Measurements from ENCODE around the gene PDE1C. TPM values are rescaled to one million over a fixed set of nuclear protein-coding genes. Genes with fewer than 3 reads are reported as not detected.

The PDE1C gene
- total and polyA plus RNA-seq, 2 of the 4 experiments (the other 2 are of a cell fraction) = 14.2 to 61.5 TPM

DNA sequence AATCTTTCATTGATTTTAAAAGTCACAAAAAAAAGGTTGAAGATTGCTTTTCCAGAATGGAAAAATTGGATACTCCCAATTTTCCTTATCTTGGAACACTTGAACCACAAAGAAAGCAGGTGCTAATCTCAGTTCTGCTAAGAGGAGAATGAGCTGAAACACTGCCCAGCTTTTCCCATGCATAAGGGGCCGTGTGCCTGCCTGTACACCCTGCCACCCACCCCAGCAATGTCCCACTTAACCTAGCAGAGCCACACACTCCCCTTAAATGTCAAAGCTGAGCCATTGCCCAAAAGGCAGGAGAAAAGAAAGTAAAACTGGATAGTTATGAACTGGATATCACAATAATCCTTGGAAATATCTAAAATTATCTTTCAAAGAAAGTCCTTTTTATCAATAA is 13.4 kb downstream of the PDE1C start:
- Histone ChIP-seq H3K56ac (ENCODE audit: extremely low read depth, insufficient read depth, low read length) (no peak overlapping the region), H3K9me3 (ENCODE audit: control insufficient read depth, insufficient read depth, low read length) (no peaks in the 10 kb centered on the region), H4K20me1 (ENCODE audit: insufficient read depth, low read length) (no peaks in the 10 kb centered on the region; the same call in 1 of the 2 replicates), H4K8ac (ENCODE audit: low read depth in 2 of 2, low read length in 2 of 2) (no peak overlapping the region), H3K36me3 (ENCODE audit: control insufficient read depth, insufficient read depth, low read length) (no peaks in the 10 kb centered on the region), H3K4me1 (ENCODE audit: control insufficient read depth, insufficient read depth, low read length) (peaks cover 12% of the 10 kb centered on the region), H3K9me1 (ENCODE audit: insufficient read depth, low read length) (no peaks in the 10 kb centered on the region), H2AFZ (replicated peaks; ENCODE audit: low read length, poor library complexity) (no peak overlapping the region), H3K27ac (ENCODE audit: insufficient read depth, low read length) (no peak overlapping the region), H3K4ac (ENCODE audit: low read depth, low read length) (no peak overlapping the region), H3K18ac (ENCODE audit: low read depth, low read length) (no peak overlapping the region), H3K79me1 (ENCODE audit: low read depth in 1 of 2, low read length in 2 of 2) (peaks cover 16 to 41% of the 10 kb centered on the region in 2 experiments), H3K23ac (ENCODE audit: low read depth, low read length) (no peak overlapping the region), H2AK9ac (replicated peaks; ENCODE audit: low read depth, low read length, poor library complexity) (no peak overlapping the region), H3K4me2 (ENCODE audit: low read depth, low read length) (no peak overlapping the region), H2BK5ac (ENCODE audit: low read depth, low read length, poor library complexity, severe bottlenecking) (no peak overlapping the region), H4K91ac (ENCODE audit: insufficient read depth, low read depth, low read length) (no peak overlapping the region), H2BK15ac (ENCODE audit: low read depth, low read length) (no peak overlapping the region), H2AK5ac (ENCODE audit: low read depth, low read length) (no peak overlapping the region), H2BK20ac (ENCODE audit: low read depth, low read length) (no peak overlapping the region), H2BK120ac (ENCODE audit: low read depth, low read length) (no peak overlapping the region), H3K9ac (ENCODE audit: low read depth, low read length) (no peak overlapping the region), H4K5ac (ENCODE audit: low read depth, low read length) (no peak overlapping the region), H3K14ac (replicated peaks; ENCODE audit: low read depth, low read length) (no peak overlapping the region), H3K4me3 (ENCODE audit: insufficient read depth, low read depth, low read length) (no peak overlapping the region), H3K27me3 (ENCODE audit: control insufficient read depth, insufficient read depth, low read length) (no peaks in the 10 kb centered on the region)
- BruUV-seq (replicated peaks) = no TSS peak
- TF ChIP-seq SMC3 (IDR thresholded peaks at IDR 0.05; ENCODE audit: low read depth, low read length) (no peak), POLR2A (IDR thresholded peaks at IDR 0.05; ENCODE audit: low read depth, low read length) (no peak), RCOR1 (IDR thresholded peaks at IDR 0.05; ENCODE audit: insufficient replicate concordance, low read length) (no peak), CEBPB (IDR thresholded peaks at IDR 0.05; ENCODE audit: low read depth, low read length) (no peak), RAD21 (IDR thresholded peaks at IDR 0.05; ENCODE audit: low read length) (no peak), BHLHE40 (IDR thresholded peaks at IDR 0.05; ENCODE audit: low read depth, low read length) (no peak), MAFK (IDR thresholded peaks at IDR 0.05; ENCODE audit: low read depth, low read length) (no peak), FOS (IDR thresholded peaks at IDR 0.05; ENCODE audit: low read depth, low read length) (no peak), MXI1 (IDR thresholded peaks at IDR 0.05; ENCODE audit: borderline replicate concordance, low read depth, low read length) (no peak)
- TF ChIP-seq, protein P1, sequence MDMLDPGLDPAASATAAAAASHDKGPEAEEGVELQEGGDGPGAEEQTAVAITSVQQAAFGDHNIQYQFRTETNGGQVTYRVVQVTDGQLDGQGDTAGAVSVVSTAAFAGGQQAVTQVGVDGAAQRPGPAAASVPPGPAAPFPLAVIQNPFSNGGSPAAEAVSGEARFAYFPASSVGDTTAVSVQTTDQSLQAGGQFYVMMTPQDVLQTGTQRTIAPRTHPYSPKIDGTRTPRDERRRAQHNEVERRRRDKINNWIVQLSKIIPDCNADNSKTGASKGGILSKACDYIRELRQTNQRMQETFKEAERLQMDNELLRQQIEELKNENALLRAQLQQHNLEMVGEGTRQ (IDR thresholded peaks at IDR 0.05; ENCODE audit: low read depth, low read length) = no peak
- TF ChIP-seq, protein P2, sequence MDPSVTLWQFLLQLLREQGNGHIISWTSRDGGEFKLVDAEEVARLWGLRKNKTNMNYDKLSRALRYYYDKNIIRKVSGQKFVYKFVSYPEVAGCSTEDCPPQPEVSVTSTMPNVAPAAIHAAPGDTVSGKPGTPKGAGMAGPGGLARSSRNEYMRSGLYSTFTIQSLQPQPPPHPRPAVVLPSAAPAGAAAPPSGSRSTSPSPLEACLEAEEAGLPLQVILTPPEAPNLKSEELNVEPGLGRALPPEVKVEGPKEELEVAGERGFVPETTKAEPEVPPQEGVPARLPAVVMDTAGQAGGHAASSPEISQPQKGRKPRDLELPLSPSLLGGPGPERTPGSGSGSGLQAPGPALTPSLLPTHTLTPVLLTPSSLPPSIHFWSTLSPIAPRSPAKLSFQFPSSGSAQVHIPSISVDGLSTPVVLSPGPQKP (IDR thresholded peaks at IDR 0.05; ENCODE audit: borderline replicate concordance, low read depth, low read length) = no peak
- TF ChIP-seq, protein P3, sequence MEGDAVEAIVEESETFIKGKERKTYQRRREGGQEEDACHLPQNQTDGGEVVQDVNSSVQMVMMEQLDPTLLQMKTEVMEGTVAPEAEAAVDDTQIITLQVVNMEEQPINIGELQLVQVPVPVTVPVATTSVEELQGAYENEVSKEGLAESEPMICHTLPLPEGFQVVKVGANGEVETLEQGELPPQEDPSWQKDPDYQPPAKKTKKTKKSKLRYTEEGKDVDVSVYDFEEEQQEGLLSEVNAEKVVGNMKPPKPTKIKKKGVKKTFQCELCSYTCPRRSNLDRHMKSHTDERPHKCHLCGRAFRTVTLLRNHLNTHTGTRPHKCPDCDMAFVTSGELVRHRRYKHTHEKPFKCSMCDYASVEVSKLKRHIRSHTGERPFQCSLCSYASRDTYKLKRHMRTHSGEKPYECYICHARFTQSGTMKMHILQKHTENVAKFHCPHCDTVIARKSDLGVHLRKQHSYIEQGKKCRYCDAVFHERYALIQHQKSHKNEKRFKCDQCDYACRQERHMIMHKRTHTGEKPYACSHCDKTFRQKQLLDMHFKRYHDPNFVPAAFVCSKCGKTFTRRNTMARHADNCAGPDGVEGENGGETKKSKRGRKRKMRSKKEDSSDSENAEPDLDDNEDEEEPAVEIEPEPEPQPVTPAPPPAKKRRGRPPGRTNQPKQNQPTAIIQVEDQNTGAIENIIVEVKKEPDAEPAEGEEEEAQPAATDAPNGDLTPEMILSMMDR (conservative IDR thresholded peaks at IDR 0.05; ENCODE audit: low read depth, low read length) = no peak
- ChIA-PET CTCF (no interaction called here), POLR2A (ENCODE audit: unreplicated experiment) (no interaction called here)
- in situ Hi-C loops (cut with MboI; ENCODE audit: low sequenced_read_pairs) (no loop called here), intact Hi-C loops (cut with micrococcal nuclease) (no loop called here), dilution Hi-C loops (cut with HindIII; ENCODE audit: low sequenced_read_pairs, unreplicated experiment) (no loop called here)
- DNase-seq = no peak
- WGBS, 2 experiments (ENCODE audit: extremely low coverage in 2 of 2, insufficient read length in 1 of 2) = no CpG with 5 or more reads among the region's 1 CpG
- no peak for ATAC-seq (ENCODE audit: low read depth)

Data from IMR-90 (cell line).